Measurements from ENCODE around the gene KCNT2.

DNA sequence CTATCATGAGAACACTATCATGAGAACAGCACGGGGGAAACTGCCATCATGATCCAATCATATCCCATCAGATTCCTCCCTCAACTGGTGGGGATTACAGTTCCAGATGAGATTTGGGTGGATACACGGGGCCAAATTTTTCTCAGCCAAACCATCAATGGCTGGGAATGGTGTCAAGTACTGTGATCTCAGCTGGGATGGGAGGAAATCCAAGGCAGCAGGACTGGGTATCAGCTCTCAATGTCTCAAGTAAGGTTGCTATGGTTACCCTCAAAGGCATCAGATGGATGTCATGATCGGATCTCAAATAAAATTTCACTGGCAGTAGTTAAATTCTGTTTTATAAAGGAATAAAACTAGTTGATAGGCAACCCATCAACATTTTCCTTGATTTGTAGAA lies 399.0 kb downstream of the KCNT2 start:
- TF ChIP-seq, protein P1, sequence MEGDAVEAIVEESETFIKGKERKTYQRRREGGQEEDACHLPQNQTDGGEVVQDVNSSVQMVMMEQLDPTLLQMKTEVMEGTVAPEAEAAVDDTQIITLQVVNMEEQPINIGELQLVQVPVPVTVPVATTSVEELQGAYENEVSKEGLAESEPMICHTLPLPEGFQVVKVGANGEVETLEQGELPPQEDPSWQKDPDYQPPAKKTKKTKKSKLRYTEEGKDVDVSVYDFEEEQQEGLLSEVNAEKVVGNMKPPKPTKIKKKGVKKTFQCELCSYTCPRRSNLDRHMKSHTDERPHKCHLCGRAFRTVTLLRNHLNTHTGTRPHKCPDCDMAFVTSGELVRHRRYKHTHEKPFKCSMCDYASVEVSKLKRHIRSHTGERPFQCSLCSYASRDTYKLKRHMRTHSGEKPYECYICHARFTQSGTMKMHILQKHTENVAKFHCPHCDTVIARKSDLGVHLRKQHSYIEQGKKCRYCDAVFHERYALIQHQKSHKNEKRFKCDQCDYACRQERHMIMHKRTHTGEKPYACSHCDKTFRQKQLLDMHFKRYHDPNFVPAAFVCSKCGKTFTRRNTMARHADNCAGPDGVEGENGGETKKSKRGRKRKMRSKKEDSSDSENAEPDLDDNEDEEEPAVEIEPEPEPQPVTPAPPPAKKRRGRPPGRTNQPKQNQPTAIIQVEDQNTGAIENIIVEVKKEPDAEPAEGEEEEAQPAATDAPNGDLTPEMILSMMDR (IDR thresholded peaks at IDR 0.05 in 4 of 5, conservative IDR thresholded peaks at IDR 0.05 in 1 of 5) = no peak
- TF ChIP-seq POLR2A (IDR thresholded peaks at IDR 0.05) = no peak

Measured in gastrocnemius medialis (tissue), 4 donors.